ENCODE results near the gene INSR.

DNA sequence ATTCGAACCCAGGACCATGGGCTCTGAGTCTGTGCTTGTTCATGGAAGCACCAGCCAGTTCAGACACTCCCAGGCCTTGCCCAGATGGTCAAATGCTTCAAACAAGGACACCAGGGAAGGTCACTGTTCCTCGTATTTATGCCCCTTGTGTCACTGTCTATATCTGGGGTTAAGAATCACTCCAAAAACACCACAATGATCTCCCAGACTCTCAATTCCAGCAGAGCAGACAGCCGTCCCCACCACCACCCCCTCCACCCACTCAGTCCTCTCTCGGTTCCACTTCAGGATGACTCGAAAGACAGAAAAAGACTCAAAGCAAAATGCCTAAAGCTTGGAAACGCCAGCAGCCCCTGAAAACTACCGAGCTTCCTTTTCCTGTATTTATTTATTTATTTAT, 79.0 kb downstream of the INSR start:
- TF ChIP-seq, protein P1, sequence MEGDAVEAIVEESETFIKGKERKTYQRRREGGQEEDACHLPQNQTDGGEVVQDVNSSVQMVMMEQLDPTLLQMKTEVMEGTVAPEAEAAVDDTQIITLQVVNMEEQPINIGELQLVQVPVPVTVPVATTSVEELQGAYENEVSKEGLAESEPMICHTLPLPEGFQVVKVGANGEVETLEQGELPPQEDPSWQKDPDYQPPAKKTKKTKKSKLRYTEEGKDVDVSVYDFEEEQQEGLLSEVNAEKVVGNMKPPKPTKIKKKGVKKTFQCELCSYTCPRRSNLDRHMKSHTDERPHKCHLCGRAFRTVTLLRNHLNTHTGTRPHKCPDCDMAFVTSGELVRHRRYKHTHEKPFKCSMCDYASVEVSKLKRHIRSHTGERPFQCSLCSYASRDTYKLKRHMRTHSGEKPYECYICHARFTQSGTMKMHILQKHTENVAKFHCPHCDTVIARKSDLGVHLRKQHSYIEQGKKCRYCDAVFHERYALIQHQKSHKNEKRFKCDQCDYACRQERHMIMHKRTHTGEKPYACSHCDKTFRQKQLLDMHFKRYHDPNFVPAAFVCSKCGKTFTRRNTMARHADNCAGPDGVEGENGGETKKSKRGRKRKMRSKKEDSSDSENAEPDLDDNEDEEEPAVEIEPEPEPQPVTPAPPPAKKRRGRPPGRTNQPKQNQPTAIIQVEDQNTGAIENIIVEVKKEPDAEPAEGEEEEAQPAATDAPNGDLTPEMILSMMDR (IDR thresholded peaks at IDR 0.05; ENCODE audit: insufficient read depth, low read length), result no peak
- TF ChIP-seq POLR2AphosphoS5 (IDR thresholded peaks at IDR 0.05; ENCODE audit: low read depth), result no peak
- TF ChIP-seq SPI1 (IDR thresholded peaks at IDR 0.05; ENCODE audit: borderline replicate concordance, low read depth), result no peak
- TF ChIP-seq, protein P2, sequence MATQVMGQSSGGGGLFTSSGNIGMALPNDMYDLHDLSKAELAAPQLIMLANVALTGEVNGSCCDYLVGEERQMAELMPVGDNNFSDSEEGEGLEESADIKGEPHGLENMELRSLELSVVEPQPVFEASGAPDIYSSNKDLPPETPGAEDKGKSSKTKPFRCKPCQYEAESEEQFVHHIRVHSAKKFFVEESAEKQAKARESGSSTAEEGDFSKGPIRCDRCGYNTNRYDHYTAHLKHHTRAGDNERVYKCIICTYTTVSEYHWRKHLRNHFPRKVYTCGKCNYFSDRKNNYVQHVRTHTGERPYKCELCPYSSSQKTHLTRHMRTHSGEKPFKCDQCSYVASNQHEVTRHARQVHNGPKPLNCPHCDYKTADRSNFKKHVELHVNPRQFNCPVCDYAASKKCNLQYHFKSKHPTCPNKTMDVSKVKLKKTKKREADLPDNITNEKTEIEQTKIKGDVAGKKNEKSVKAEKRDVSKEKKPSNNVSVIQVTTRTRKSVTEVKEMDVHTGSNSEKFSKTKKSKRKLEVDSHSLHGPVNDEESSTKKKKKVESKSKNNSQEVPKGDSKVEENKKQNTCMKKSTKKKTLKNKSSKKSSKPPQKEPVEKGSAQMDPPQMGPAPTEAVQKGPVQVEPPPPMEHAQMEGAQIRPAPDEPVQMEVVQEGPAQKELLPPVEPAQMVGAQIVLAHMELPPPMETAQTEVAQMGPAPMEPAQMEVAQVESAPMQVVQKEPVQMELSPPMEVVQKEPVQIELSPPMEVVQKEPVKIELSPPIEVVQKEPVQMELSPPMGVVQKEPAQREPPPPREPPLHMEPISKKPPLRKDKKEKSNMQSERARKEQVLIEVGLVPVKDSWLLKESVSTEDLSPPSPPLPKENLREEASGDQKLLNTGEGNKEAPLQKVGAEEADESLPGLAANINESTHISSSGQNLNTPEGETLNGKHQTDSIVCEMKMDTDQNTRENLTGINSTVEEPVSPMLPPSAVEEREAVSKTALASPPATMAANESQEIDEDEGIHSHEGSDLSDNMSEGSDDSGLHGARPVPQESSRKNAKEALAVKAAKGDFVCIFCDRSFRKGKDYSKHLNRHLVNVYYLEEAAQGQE (IDR thresholded peaks at IDR 0.05; ENCODE audit: insufficient replicate concordance, low read depth), result no peak
